ENCODE data around the gene MAK.

The MAK gene

DNA sequence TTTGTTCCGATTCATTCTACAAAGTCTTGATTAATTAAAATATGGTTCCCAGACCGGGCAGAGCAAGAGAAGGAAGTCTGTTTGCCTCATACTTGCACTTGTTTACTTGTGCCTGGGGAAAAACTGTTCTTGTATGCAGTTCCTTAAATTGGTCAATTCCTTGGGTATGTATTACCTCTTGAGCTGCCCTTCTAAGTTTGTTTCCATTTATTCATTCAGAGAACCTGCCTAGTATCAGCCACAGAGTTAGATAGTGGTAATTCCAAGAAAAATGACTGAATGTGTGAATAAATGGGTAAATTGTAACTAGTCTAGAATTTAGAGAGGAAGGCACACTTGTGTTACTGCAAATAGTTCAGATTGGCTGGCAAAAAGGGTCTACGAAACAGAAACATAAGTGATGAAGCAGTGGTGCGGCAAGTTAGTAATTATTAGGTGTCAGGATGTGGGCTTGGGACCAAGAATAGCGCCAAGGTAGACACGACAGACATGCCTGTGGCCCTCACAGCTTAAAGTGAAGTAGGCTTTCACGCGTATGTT lies 525 bp upstream of the MAK start:
- no peak for TF ChIP-seq CTCF (IDR thresholded peaks at IDR 0.05)

DNA sequence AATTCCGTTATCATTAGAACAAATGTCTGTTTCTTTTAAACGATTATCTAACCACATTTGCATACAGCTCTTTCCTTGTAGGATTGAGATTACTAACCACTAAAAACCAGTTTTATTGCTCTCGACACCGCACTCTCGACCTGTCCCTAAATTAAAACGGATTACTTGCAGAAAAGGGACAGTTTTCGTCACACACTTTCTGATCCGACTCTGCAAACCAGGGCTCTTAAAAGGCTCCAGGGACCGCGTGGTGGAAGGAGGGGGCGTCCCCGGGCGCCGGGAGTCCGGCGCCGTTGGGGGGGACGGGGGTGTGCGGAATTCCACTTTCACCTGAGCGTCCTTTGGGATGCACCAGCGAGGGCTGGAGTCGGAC lies 731 bp downstream of the MAK start:
- TF ChIP-seq CTCF (IDR thresholded peaks at IDR 0.05) = no peak

- TF ChIP-seq CTCF (IDR thresholded peaks at IDR 0.05) = no peak
Measured at GRCh38 chr6:10837009-10837621, 1.2 kb downstream of the MAK start.

DNA sequence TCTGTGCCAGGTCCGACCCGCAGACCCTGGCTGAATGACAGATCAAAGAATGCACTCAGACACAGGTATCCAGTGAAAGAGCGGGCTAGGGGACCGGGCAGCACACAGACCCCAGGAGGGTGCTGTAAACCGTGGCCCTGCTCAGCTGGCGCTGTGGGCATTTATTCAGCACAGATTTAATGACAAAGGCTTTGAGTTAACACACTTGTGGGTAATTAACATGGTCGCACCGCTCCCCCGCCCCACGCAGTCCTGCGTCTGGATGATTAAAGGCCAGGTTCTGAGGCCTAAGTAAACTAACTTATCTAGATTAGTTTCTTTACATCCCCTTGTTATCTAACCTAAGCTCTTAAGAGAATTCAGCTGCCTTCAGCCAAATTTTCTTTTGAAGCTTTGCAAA lies 3.5 kb downstream of the MAK start:
- TF ChIP-seq CTCF (IDR thresholded peaks at IDR 0.05) = no peak

DNA sequence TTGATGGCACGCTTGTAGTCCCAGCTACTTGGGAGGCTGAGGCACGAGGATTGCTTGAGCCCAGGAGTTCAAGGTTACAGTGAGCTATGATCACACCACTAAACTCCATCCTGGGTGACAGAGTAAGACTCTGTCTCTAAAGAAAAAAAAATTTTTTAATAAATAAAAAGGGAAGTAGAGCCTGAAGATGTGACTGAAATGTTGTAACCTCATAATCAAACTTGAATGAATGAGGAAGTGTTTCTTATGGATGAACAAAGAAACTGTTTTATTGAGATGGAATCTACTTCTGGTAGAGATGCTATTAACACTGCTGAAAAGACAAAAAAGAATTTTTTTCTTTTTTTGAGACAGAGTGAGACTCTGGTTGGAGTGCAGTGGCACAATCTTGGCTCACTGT lies 6.7 kb downstream of the MAK start:
- no peak for TF ChIP-seq CTCF (IDR thresholded peaks at IDR 0.05)

DNA sequence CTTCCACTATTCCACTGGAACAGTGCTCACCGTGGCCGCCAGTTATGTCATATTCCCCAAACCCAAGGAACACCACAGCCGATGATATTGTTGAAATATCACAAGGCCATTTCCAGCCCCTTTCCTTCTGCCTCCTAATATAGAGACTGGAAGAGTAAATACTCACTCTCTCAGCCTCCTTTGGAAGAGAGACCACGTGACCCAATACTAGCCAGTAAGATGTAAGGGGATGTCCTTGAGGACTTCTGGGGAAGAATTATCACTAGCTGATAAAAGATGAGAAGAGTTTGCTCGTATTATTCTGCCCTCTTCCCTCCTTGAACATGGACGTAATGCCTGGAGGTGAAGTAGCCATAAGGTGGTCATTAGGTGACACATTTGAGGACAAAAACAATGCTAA lies 13.5 kb downstream of the MAK start:
- no peak for TF ChIP-seq CTCF (IDR thresholded peaks at IDR 0.05)

- no peak for TF ChIP-seq CTCF (IDR thresholded peaks at IDR 0.05)
Measured at GRCh38 chr6:10824297-10824696, 14.0 kb downstream of the MAK start.

GRCh38 chr6:10809098-10809497 lies 29.2 kb downstream of the MAK start:
- TF ChIP-seq CTCF (IDR thresholded peaks at IDR 0.05) = no peak

Measured in LNCAP (cell line).